ENCODE results near the gene RPL29. TPM values are rescaled to one million over a fixed set of nuclear protein-coding genes. Genes with fewer than 3 reads are reported as not detected.
"Not testable (repeated sequence)": the region's sequence is repeated elsewhere in the genome, so short reads cannot be mapped to it uniquely, and the experiment has no call there.

Gene RPL29
- total RNA-seq, 1 experiment from 2014 or later = 995 TPM

DNA sequence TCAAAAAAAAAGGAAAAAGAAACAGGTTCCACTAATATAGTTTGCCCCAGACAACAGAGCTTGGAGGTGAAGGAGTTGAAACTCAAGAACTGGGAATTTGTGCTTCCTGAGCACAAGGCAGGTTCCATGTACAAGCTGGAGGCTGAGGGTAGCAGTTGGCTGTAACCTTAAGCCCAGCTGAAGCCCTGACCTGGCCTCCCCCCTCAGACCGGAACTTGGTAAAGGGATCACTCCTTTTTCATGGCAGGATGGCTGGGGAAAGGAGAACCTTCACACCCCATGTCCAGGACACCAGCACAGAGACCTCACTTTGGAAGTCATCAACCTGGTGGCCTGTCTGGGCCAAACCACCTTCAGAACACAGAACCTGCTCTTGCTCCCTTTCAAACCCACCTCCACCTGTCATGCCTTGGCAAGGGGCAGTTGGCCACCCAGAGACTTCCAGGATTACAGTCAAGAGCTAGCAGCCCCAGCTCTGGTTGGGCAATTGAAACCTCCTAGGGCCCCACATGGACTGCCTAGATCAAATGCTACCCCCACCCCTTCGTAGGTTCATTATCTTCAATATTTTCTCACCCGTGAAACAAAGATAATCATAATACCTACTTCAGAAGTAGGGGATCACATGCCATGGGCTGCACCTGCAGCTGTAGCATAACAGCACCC is 3.5 kb downstream of the RPL29 start:
- CTCF ChIA-PET = interaction anchor here (0.9 to 1.0 kb wide), 2 partner anchors 10 to 51 kb away, joined by 3 read pairs; partner anchors contain the start of gene RRP9
- TF ChIP-seq, protein P1, sequence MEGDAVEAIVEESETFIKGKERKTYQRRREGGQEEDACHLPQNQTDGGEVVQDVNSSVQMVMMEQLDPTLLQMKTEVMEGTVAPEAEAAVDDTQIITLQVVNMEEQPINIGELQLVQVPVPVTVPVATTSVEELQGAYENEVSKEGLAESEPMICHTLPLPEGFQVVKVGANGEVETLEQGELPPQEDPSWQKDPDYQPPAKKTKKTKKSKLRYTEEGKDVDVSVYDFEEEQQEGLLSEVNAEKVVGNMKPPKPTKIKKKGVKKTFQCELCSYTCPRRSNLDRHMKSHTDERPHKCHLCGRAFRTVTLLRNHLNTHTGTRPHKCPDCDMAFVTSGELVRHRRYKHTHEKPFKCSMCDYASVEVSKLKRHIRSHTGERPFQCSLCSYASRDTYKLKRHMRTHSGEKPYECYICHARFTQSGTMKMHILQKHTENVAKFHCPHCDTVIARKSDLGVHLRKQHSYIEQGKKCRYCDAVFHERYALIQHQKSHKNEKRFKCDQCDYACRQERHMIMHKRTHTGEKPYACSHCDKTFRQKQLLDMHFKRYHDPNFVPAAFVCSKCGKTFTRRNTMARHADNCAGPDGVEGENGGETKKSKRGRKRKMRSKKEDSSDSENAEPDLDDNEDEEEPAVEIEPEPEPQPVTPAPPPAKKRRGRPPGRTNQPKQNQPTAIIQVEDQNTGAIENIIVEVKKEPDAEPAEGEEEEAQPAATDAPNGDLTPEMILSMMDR (IDR thresholded peaks at IDR 0.05; ENCODE audit: insufficient read depth in 1 of 2, low read depth in 1 of 2, low read length in 1 of 2, severe bottlenecking in 1 of 2, unreplicated experiment in 1 of 2) = no peak
- H3K27ac Mint-ChIP-seq (ENCODE audit: unreplicated experiment) = no peak overlapping the region

DNA sequence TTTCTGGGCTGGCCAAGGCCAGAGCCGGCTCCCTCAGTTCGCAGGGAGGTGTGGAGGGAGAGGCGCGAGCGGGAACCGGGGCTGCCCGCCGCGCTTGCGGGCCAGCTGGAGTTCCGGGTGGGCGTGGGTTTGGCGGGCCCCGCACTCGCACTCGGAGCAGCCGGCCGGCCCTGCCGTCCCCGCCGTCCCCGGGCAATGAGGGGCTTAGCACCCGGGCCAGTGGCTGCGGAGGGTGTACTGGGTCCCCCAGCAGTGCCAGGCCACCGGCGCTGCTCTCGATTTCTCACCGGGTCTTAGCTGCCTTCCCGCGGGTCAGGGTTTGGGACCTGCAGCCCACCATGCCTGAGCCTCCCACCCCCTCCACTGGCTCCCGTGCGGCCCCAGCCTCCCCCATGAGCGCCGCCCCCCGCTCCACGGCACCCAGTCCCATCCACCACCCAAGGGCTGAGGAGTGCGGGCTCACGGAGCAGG is 5.2 kb downstream of the RPL29 start:
- H3K9me3 Mint-ChIP-seq (ENCODE audit: unreplicated experiment); H3K36me3 ChIP-seq (ENCODE audit: control insufficient read depth, insufficient read depth, low read length); intact Hi-C loops (cut with micrococcal nuclease; ENCODE audit: unreplicated experiment); H3K27me3 Mint-ChIP-seq (ENCODE audit: insufficient read depth, unreplicated experiment); H3K4me3 Mint-ChIP-seq (ENCODE audit: unreplicated experiment); H3K4me3 ChIP-seq (ENCODE audit: low read depth, low read length); H3K9me3 ChIP-seq; DNase-seq; BruUV-seq (replicated peaks); H3K27me3 ChIP-seq (replicated peaks; ENCODE audit: control insufficient read depth, insufficient read depth, low read length): not testable (repeated sequence)
- ChIA-PET CTCF (interaction anchor here (0.6 to 0.8 kb wide), 3 partner anchors 8 to 274 kb away, joined by 3 to 4 read pairs (median 3); partner anchors contain the start of gene RRP9), POLR2A (interaction anchor here (2.4 kb wide), 1 partner anchor 8 kb away, joined by 15 read pairs; the partner anchor contains the start of gene ACY1)
- Mint-ChIP-seq H3K27ac (ENCODE audit: unreplicated experiment) (peak overlapping the region; percentile 76), H3K4me1 (ENCODE audit: low read depth, unreplicated experiment) (peaks cover 23% of the 10 kb centered on the region), H3K36me3 (ENCODE audit: insufficient read depth, unreplicated experiment) (peaks cover 69% of the 10 kb centered on the region)
- H3K4me1 ChIP-seq = peaks cover 28% of the 10 kb centered on the region

More for the DNA sequence above, 3.5 kb downstream of the RPL29 start:
- DNase-seq = no peak
- Histone ChIP-seq H3K9me3 (no peaks in the 10 kb centered on the region), H3K4me3 (ENCODE audit: low read depth, low read length) (no peak overlapping the region), H3K27me3 (replicated peaks; ENCODE audit: control insufficient read depth, insufficient read depth, low read length) (no peaks in the 10 kb centered on the region), H3K4me1 (peaks cover 12% of the 10 kb centered on the region), H3K36me3 (ENCODE audit: control insufficient read depth, insufficient read depth, low read length) (peaks cover 10% of the 10 kb centered on the region)
- Mint-ChIP-seq H3K27me3 (ENCODE audit: insufficient read depth, unreplicated experiment) (no peaks in the 10 kb centered on the region), H3K4me3 (ENCODE audit: unreplicated experiment) (no peak overlapping the region), H3K4me1 (ENCODE audit: low read depth, unreplicated experiment) (peaks cover 11% of the 10 kb centered on the region), H3K36me3 (ENCODE audit: insufficient read depth, unreplicated experiment) (peaks cover 73% of the 10 kb centered on the region), H3K9me3 (ENCODE audit: unreplicated experiment) (no peaks in the 10 kb centered on the region)
- POLR2A ChIA-PET = interaction anchor here (1.0 to 2.4 kb wide), 2 partner anchors 9 to 18 kb away, joined by 3 to 15 read pairs; partner anchors contain the start of gene ACY1
- intact Hi-C loops (cut with micrococcal nuclease; ENCODE audit: unreplicated experiment) = no loop called here
- TSS peak; percentile 45 for BruUV-seq (replicated peaks)

DNA sequence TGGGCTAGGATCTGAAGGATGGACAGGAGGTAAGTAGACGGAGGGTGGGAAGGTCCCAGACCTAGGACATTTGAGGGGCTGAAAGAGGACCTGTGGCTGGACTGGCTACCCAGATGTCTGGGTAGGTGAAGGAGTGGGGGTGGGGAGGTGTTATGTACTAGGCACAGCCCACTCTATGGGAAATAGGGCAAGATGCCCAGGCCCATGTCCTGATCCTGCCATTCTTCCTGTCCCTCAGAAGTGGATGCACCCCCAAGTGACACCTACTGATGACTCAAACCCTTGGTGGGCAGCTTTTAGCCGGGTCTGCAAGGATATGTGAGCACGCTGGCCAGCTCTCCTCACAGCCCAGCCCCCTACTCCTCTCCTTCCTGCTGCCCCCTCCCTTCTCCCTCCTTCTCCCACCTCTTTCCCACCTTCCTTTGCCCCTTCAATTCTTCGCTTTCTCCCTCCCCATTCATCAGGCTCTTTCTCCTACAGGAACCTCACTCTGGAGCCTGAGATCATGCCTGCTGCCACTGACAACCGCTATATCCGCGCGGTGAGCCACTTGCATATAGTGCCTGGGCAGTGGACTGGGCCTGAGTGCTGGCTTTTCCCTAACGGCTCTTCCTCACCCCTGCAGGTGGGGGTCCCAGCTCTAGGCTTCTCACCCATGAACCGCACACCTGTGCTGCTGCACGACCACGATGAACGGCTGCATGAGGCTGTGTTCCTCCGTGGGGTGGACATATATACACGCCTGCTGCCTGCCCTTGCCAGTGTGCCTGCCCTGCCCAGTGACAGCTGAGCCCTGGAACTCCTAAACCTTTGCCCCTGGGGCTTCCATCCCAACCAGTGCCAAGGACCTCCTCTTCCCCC is 7.2 kb downstream of the RPL29 start:
- no peaks in the 10 kb centered on the region for H3K27me3 ChIP-seq (replicated peaks; ENCODE audit: control insufficient read depth, insufficient read depth, low read length)
- no TSS peak for BruUV-seq (replicated peaks)
- Mint-ChIP-seq H3K36me3 (ENCODE audit: insufficient read depth, unreplicated experiment) (peaks cover 51% of the 10 kb centered on the region), H3K4me1 (ENCODE audit: low read depth, unreplicated experiment) (peaks cover 23% of the 10 kb centered on the region), H3K9me3 (ENCODE audit: unreplicated experiment) (no peaks in the 10 kb centered on the region), H3K27me3 (ENCODE audit: insufficient read depth, unreplicated experiment) (no peaks in the 10 kb centered on the region), H3K27ac (ENCODE audit: unreplicated experiment) (no peak overlapping the region), H3K4me3 (ENCODE audit: unreplicated experiment) (no peak overlapping the region)
- ChIA-PET POLR2A (no interaction called here), CTCF (no interaction called here)
- intact Hi-C loops (cut with micrococcal nuclease; ENCODE audit: unreplicated experiment) = no loop called here
- H3K36me3 ChIP-seq (ENCODE audit: control insufficient read depth, insufficient read depth, low read length) = peaks cover 3% of the 10 kb centered on the region
- H3K4me3 ChIP-seq (ENCODE audit: low read depth, low read length) = no peak overlapping the region
- H3K9me3 ChIP-seq = no peaks in the 10 kb centered on the region
- H3K4me1 ChIP-seq = peaks cover 35% of the 10 kb centered on the region
- no peak for DNase-seq
- TF ChIP-seq, protein P1 (IDR thresholded peaks at IDR 0.05; ENCODE audit: insufficient read depth in 1 of 2, low read depth in 1 of 2, low read length in 1 of 2, severe bottlenecking in 1 of 2, unreplicated experiment in 1 of 2) = no peak
